GM12878 (cell line): ENCODE measurements around the gene CSRP2. TPM values are rescaled to one million over a fixed set of nuclear protein-coding genes. Genes with fewer than 3 reads are reported as not detected.

Source experiments
- ATAC-seq: fragments of 200-7000 bp; cut with Tn5 transposase; 3 replicates; pipeline ENCODE4 v1.9.1; 2020; ENCODE audit warnings: mild to moderate bottlenecking, moderate library complexity
- BruUV-seq: library from RNA; stranded (reverse); fragments of 400-500 nt; replicated peaks from 2 replicates; lab custom pipeline; 2021; lab: Mats Ljungman, UMichigan
- CTCF ChIA-PET: fragments of 300-600 bp; sonication (Branson Sonifier 250); formaldehyde crosslinking; extraction: SDS; loops from one replicate; lab custom pipeline; 2021; ENCODE audit warnings: inconsistent platforms; lab: Yijun Ruan, JAX
- POLR2A ChIA-PET: fragments of 350-600 bp; formaldehyde crosslinking; extraction: SDS; loops from one replicate; lab custom pipeline; 2021; ENCODE audit warnings: inconsistent platforms; lab: Charles Lee
- RAD21 ChIA-PET: fragments of 300-600 bp; sonication (Branson Sonifier 250); formaldehyde crosslinking; loops from one replicate; lab custom pipeline; 2023; ENCODE audit warnings: antibody characterized with exemption; ENCODE audit not compliant: unreplicated experiment; lab: Charles Lee
- SMC1A ChIA-PET: fragments of 300-600 bp; sonication (Branson Sonifier 250); formaldehyde crosslinking; loops from one replicate; lab custom pipeline; 2023; ENCODE audit not compliant: unreplicated experiment, uncharacterized antibody; lab: Charles Lee
- DNase-seq: peaks from one replicate; pipeline ENCODE4 v3.0.0-alpha.2; 2011; ENCODE audit warnings: low read depth, low spot score
- FAIRE-seq: peaks from 3 replicates; lab custom pipeline; 2011; peaks lifted over from hg19 to GRCh38; lab: Jason Lieb, UNC
- H2AFZ ChIP-seq: 2 replicates; pipeline ENCODE4 v1.6.0; 2011; ENCODE audit warnings: low read depth, low read length, control low read depth; ENCODE audit not compliant: control insufficient read depth
- H3K27ac ChIP-seq: 2 replicates; pipeline ENCODE4 v1.5.1; 2011; ENCODE audit warnings: control low read depth; ENCODE audit not compliant: control insufficient read depth, insufficient read depth
- H3K27me3 ChIP-seq, 2 experiments: replicated peaks in 1 of 2; 2 replicates each; pipeline versions ENCODE4 v1.6.0 to v1.6.1; 2011; ENCODE audit warnings: low read length in 1 of 2; ENCODE audit not compliant: control insufficient read depth in 2 of 2, insufficient read depth in 2 of 2
- H3K36me3 ChIP-seq, 2 experiments: 2 replicates each; pipeline ENCODE4 v1.5.1; 2011; ENCODE audit warnings: low read length in 1 of 2; ENCODE audit not compliant: control insufficient read depth in 2 of 2, insufficient read depth in 2 of 2
- H3K4me1 ChIP-seq: 2 replicates; pipeline ENCODE4 v1.6.1; 2011; ENCODE audit warnings: mild to moderate bottlenecking, low read length, moderate library complexity, mixed read lengths; ENCODE audit not compliant: control insufficient read depth, insufficient read depth
- H3K4me2 ChIP-seq: 2 replicates; pipeline ENCODE4 v1.6.0; 2011; ENCODE audit warnings: control low read depth; ENCODE audit not compliant: control insufficient read depth, insufficient read depth
- H3K4me3 ChIP-seq: fragments of 200-600 bp; sonication (generic); 2 replicates; pipeline ENCODE4 v1.5.1; 2016
- H3K79me2 ChIP-seq: 2 replicates; pipeline ENCODE4 v1.6.0; 2011; ENCODE audit warnings: low read length; ENCODE audit not compliant: control insufficient read depth, insufficient read depth
- H3K9ac ChIP-seq: 2 replicates; pipeline ENCODE4 v1.8.0; 2011; ENCODE audit warnings: low read length, control low read depth, mixed read lengths; ENCODE audit not compliant: control insufficient read depth, insufficient read depth
- H3K9me3 ChIP-seq: replicated peaks from 3 replicates; pipeline ENCODE4 v1.5.1; 2011; ENCODE audit warnings: mild to moderate bottlenecking, low read length; ENCODE audit not compliant: control insufficient read depth, insufficient read depth
- H4K20me1 ChIP-seq: 2 replicates; pipeline ENCODE4 v1.6.0; 2011; ENCODE audit not compliant: control insufficient read depth, insufficient read depth
- CHD4 ChIP-seq: fragments of 200-600 bp; sonication (generic); IDR thresholded peaks from 2 replicates; pipeline ENCODE4 v1.6.1; 2016; ENCODE audit warnings: mild to moderate bottlenecking
- EED ChIP-seq: sonication (generic); IDR thresholded peaks from 2 replicates; pipeline ENCODE4 v1.6.1; 2016; ENCODE audit warnings: antibody characterized with exemption, low read depth
- EP300 ChIP-seq, 2 experiments: fragments of 150-350 bp in 1 of 2; IDR thresholded peaks; 2 replicates each; pipeline ENCODE4 v1.6.1; 2011 to 2012; ENCODE audit warnings: low read depth in 2 of 2, low read length in 2 of 2, borderline replicate concordance in 1 of 2, improper control_type of control experiment in 1 of 2, inconsistent platforms in 1 of 2; ENCODE audit not compliant: control insufficient read depth in 1 of 2
- HDAC2 ChIP-seq: fragments of 200-600 bp; sonication (generic); IDR thresholded peaks from 2 replicates; pipeline ENCODE4 v1.6.1; 2017
- HDAC6 ChIP-seq: fragments of 200-600 bp; sonication (generic); IDR thresholded peaks from one replicate; pipeline ENCODE4 v1.8.0; 2017; ENCODE audit warnings: antibody characterized with exemption; ENCODE audit not compliant: unreplicated experiment
- MYB ChIP-seq: fragments of 150-350 bp; IDR thresholded peaks from 2 replicates; pipeline ENCODE4 v1.6.1; 2014; ENCODE audit warnings: mild to moderate bottlenecking, low read depth, low read length, borderline replicate concordance
- NFIC ChIP-seq: IDR thresholded peaks from 2 replicates; pipeline ENCODE4 v1.6.1; 2012; ENCODE audit warnings: low read depth, mild to moderate bottlenecking, inconsistent platforms, low read length, moderate library complexity
- RAD51 ChIP-seq: fragments of 450-650 bp; IDR thresholded peaks from 2 replicates; pipeline ENCODE4 v1.6.1; 2016; ENCODE audit warnings: moderate library complexity, mild to moderate bottlenecking, inconsistent platforms
- SIX5 ChIP-seq: IDR thresholded peaks from 2 replicates; pipeline ENCODE4 v1.6.1; 2011; ENCODE audit warnings: mild to moderate bottlenecking, low read depth, low read length, moderate library complexity; ENCODE audit not compliant: severe bottlenecking
- ZNF274 ChIP-seq: IDR thresholded peaks from one replicate; pipeline ENCODE4 v1.8.0; 2011; ENCODE audit not compliant: insufficient read length, insufficient read depth
- WGBS: methylation state at CpG from one replicate; pipeline ENCODE4 v1.1.6; 2016; ENCODE audit warnings: low lambda C conversion rate; ENCODE audit not compliant: insufficient replicate concordance, insufficient coverage; ENCODE audit errors: missing lambda C conversion rate; 5-methylcytosine and 5-hydroxymethylcytosine counted together
- in situ Hi-C: fragments of 300-500 bp; cut with MboI; formaldehyde crosslinking; loops from 9 replicates; pipeline ENCODE4 v1.14.3; 2018; ENCODE audit warnings: mixed read lengths
- intact Hi-C: fragments of 100-400 bp; cut with micrococcal nuclease; formaldehyde crosslinking; loops from one replicate; pipeline ENCODE4 v1.14.2; 2022; ENCODE audit not compliant: unreplicated experiment
- polyA plus RNA-seq, 11 experiments: library from polyadenylated mRNA; depleted of rRNA in 4 of 11; unstranded in 6 of 11; stranded (reverse) in 5 of 11; fragments of >200 nt; fragmentation: Nextera tagmentation in 4 of 11; fragmentation: Illumina TruSeq in 1 of 11; extraction: Ambion mirVana in 4 of 11; extraction: Trizol in 1 of 11; gene quantifications; 1 replicate in 1 of 11; 2 replicates in 10 of 11; pipeline versions ENCODE4 v1.2.1 to v1.2.3, GENCODE V29; 2011 to 2016; ENCODE audit warnings: inconsistent platforms in 2 of 11, missing spikeins in 2 of 11, low read depth in 1 of 11
- total RNA-seq, 4 experiments: library from RNA; depleted of rRNA in 3 of 4; stranded (reverse); fragments of >200 nt in 3 of 4; fragmentation: Illumina TruSeq in 1 of 4; extraction: Trizol in 1 of 4; gene quantifications; 2 replicates each; pipeline versions ENCODE4 v1.2.1 to v1.2.3, GENCODE V29; 2013 to 2021
- TF ChIP-seq, protein P1 (sequence below): IDR thresholded peaks from 2 replicates; pipeline ENCODE4 v1.6.1; 2011; ENCODE audit warnings: borderline replicate concordance, low read depth, mild to moderate bottlenecking, moderate library complexity, mixed read lengths, low read length; ENCODE audit not compliant: insufficient read depth; ENCODE audit errors: extremely low read length
- TF ChIP-seq, protein P2 (sequence below): fragments of 450-650 bp; formaldehyde crosslinking; IDR thresholded peaks from 2 replicates; pipeline ENCODE4 v1.4.0; 2020; ENCODE audit warnings: mild to moderate bottlenecking, moderate library complexity
- TF ChIP-seq, protein P3 (sequence below): IDR thresholded peaks from 2 replicates; pipeline ENCODE4 v1.6.1; 2012; ENCODE audit warnings: improper control_type of control experiment, low read depth, low read length; ENCODE audit not compliant: insufficient replicate concordance

The CSRP2 gene
- total and polyA plus RNA-seq, 10 of the 15 experiments (the other 5 are each of a cell fraction or from before 2014, with no cell fraction given) = 0.08 to 1.6 (median 0.52) TPM

DNA sequence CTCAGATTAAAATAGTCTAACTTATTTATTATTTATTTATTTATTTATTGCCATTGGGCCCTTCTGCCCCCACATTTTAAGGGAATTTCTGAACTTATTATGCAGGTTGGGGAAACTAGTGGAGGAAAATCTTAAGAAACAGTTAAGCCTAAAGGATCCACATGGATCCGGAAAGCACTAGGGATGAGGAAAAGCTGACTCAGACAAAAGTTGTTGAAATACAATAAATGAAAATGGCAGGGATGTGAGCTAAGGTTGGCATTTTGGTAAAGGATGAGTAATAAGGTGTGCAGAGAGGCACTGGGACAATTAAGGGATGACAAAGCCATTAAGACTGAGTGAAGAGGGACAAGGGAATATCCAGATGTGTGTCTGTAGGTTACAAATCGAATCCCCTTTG lies 20.7 kb upstream of the CSRP2 start (continued):
- TF ChIP-seq, protein P1, sequence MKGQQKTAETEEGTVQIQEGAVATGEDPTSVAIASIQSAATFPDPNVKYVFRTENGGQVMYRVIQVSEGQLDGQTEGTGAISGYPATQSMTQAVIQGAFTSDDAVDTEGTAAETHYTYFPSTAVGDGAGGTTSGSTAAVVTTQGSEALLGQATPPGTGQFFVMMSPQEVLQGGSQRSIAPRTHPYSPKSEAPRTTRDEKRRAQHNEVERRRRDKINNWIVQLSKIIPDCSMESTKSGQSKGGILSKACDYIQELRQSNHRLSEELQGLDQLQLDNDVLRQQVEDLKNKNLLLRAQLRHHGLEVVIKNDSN = no peak
- TF ChIP-seq HDAC6 (no peak), EP300 (IDR thresholded peaks at IDR 0.05; ENCODE audit: borderline replicate concordance in 1 of 2, control insufficient read depth in 1 of 2, low read depth in 2 of 2, low read length in 2 of 2) (no peak), ZNF274 (no peak)

DNA sequence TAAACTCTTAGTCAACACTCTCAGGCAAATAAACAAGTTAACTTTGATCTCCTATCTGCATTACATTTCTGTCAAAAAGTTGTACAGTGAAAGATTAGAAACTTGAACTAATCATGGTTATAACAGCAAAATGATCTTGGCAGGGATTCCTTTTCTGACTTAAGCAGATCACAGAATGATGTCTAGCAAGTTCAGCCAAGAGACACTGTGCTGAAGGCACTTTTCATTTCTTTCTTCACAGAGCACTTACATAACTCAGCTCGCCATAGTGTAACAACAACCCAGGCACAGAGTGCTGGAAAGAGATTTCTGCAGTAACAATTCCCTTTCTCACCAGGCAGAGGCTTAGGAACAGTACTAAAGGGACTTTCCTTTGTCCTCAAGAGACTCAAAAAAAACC lies 19.6 kb upstream of the CSRP2 start:
- Histone ChIP-seq H3K9ac (no peak overlapping the region), H3K9me3 (no peaks in the 10 kb centered on the region), H3K36me3 (no peaks in the 10 kb centered on the region), H3K4me3 (no peak overlapping the region), H2AFZ (no peak overlapping the region), H3K4me2 (no peak overlapping the region), H3K79me2 (no peaks in the 10 kb centered on the region), H3K27ac (no peak overlapping the region), H3K27me3 (no peaks in the 10 kb centered on the region), H4K20me1 (no peaks in the 10 kb centered on the region), H3K4me1 (no peaks in the 10 kb centered on the region)
- TF ChIP-seq CHD4 = no peak
- no peak for TF ChIP-seq RAD51
- no peak for TF ChIP-seq NFIC
- no peak for TF ChIP-seq EED
- no peak for TF ChIP-seq ZNF274
- TF ChIP-seq, protein P2, sequence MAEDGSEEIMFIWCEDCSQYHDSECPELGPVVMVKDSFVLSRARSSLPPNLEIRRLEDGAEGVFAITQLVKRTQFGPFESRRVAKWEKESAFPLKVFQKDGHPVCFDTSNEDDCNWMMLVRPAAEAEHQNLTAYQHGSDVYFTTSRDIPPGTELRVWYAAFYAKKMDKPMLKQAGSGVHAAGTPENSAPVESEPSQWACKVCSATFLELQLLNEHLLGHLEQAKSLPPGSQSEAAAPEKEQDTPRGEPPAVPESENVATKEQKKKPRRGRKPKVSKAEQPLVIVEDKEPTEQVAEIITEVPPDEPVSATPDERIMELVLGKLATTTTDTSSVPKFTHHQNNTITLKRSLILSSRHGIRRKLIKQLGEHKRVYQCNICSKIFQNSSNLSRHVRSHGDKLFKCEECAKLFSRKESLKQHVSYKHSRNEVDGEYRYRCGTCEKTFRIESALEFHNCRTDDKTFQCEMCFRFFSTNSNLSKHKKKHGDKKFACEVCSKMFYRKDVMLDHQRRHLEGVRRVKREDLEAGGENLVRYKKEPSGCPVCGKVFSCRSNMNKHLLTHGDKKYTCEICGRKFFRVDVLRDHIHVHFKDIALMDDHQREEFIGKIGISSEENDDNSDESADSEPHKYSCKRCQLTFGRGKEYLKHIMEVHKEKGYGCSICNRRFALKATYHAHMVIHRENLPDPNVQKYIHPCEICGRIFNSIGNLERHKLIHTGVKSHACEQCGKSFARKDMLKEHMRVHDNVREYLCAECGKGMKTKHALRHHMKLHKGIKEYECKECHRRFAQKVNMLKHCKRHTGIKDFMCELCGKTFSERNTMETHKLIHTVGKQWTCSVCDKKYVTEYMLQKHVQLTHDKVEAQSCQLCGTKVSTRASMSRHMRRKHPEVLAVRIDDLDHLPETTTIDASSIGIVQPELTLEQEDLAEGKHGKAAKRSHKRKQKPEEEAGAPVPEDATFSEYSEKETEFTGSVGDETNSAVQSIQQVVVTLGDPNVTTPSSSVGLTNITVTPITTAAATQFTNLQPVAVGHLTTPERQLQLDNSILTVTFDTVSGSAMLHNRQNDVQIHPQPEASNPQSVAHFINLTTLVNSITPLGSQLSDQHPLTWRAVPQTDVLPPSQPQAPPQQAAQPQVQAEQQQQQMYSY (CRISPR knock-in tag) = no peak
- TF ChIP-seq MYB = no peak
- TF ChIP-seq HDAC2 = no peak
- TF ChIP-seq SIX5 = no peak
- TF ChIP-seq, protein P3, sequence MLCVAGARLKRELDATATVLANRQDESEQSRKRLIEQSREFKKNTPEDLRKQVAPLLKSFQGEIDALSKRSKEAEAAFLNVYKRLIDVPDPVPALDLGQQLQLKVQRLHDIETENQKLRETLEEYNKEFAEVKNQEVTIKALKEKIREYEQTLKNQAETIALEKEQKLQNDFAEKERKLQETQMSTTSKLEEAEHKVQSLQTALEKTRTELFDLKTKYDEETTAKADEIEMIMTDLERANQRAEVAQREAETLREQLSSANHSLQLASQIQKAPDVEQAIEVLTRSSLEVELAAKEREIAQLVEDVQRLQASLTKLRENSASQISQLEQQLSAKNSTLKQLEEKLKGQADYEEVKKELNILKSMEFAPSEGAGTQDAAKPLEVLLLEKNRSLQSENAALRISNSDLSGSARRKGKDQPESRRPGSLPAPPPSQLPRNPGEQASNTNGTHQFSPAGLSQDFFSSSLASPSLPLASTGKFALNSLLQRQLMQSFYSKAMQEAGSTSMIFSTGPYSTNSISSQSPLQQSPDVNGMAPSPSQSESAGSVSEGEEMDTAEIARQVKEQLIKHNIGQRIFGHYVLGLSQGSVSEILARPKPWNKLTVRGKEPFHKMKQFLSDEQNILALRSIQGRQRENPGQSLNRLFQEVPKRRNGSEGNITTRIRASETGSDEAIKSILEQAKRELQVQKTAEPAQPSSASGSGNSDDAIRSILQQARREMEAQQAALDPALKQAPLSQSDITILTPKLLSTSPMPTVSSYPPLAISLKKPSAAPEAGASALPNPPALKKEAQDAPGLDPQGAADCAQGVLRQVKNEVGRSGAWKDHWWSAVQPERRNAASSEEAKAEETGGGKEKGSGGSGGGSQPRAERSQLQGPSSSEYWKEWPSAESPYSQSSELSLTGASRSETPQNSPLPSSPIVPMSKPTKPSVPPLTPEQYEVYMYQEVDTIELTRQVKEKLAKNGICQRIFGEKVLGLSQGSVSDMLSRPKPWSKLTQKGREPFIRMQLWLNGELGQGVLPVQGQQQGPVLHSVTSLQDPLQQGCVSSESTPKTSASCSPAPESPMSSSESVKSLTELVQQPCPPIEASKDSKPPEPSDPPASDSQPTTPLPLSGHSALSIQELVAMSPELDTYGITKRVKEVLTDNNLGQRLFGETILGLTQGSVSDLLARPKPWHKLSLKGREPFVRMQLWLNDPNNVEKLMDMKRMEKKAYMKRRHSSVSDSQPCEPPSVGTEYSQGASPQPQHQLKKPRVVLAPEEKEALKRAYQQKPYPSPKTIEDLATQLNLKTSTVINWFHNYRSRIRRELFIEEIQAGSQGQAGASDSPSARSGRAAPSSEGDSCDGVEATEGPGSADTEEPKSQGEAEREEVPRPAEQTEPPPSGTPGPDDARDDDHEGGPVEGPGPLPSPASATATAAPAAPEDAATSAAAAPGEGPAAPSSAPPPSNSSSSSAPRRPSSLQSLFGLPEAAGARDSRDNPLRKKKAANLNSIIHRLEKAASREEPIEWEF = no peak
- in situ Hi-C loops = no loop called here
- ChIA-PET SMC1A (no interaction called here), CTCF (no interaction called here), POLR2A (no interaction called here), RAD21 (no interaction called here)
- intact Hi-C loops = no loop called here
- ATAC-seq (no peak), FAIRE-seq (peak; percentile 18), DNase-seq (no peak)
- 9% methylated on average over 1 of the region's 1 CpG for WGBS
- no TSS peak for BruUV-seq
